ENCODE data around the gene FRYL. TPM values are rescaled to one million over a fixed set of nuclear protein-coding genes. Genes with fewer than 3 reads are reported as not detected.
A peak's percentile ranks its signal among the peaks of the same experiment; 100 is the strongest.

Gene FRYL
- total RNA-seq, 1 experiment from 2014 or later: 47.7 TPM

DNA sequence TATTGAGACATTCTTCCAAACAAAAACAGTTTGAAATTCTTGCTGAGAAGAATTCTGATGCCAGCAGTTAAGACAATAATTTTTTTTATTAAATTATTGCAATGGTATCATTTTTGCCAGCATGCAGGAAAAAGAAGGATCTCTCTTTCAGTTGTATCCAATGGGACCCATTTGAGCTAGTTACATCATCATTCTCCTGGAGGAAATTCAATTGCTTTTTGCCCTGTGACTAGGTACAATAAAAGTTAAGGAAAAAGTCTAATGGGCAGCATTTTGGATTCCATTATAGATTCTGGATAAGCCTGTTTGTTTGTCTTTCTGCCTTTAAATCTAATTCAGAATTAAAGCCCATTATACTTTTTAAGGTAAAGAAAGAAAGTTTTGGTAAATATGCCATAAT is 10.5 kb upstream of the FRYL start:
- intact Hi-C loops (cut with micrococcal nuclease): no loop called here
- Histone ChIP-seq H3K4me2 (ENCODE audit: low read length) (no peak overlapping the region), H3K9me3 (ENCODE audit: control insufficient read depth in 1 of 2, insufficient read depth in 1 of 2, low read depth in 1 of 2, low read length in 2 of 2) (no peaks in the 10 kb centered on the region), H3K9ac (ENCODE audit: low read length) (no peak overlapping the region), H3K36me3 (ENCODE audit: control insufficient read depth in 1 of 2, insufficient read depth in 2 of 2, low read length in 2 of 2) (no peaks in the 10 kb centered on the region), H3K4me1 (ENCODE audit: control insufficient read depth in 1 of 2, insufficient read depth in 2 of 2, low read length in 2 of 2) (no peaks in the 10 kb centered on the region), H3K27ac (ENCODE audit: low read depth, low read length) (no peak overlapping the region), H3K79me2 (ENCODE audit: insufficient read depth, low read length) (no peaks in the 10 kb centered on the region), H3K9me2 (ENCODE audit: insufficient read depth) (no peaks in the 10 kb centered on the region), H4K20me1 (ENCODE audit: insufficient read depth) (no peaks in the 10 kb centered on the region), H2AFZ (ENCODE audit: low read depth, low read length, poor library complexity, severe bottlenecking) (peak overlapping the region; percentile 2), H3K4me3 (replicated peaks in 1 of 2; ENCODE audit: low read depth in 1 of 2, low read length in 2 of 2) (no peak overlapping the region), H3K27me3 (ENCODE audit: insufficient read depth, low read length) (no peaks in the 10 kb centered on the region)
- no TSS peak for BruUV-seq (replicated peaks)
- POLR2A ChIA-PET: no interaction called here
- no peak for TF ChIP-seq ELF1 (IDR thresholded peaks at IDR 0.05; ENCODE audit: borderline replicate concordance, low read depth)
- TF ChIP-seq SRF (IDR thresholded peaks at IDR 0.05; ENCODE audit: low read depth): no peak
- TF ChIP-seq, protein P1, sequence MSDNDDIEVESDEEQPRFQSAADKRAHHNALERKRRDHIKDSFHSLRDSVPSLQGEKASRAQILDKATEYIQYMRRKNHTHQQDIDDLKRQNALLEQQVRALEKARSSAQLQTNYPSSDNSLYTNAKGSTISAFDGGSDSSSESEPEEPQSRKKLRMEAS (IDR thresholded peaks at IDR 0.05): no peak
- no peak for TF ChIP-seq JUND (IDR thresholded peaks at IDR 0.05)
- TF ChIP-seq POLR2AphosphoS5 (IDR thresholded peaks at IDR 0.05; ENCODE audit: low read depth, low read length): no peak
- no peak for TF ChIP-seq EZH2phosphoT487 (IDR thresholded peaks at IDR 0.05; ENCODE audit: borderline replicate concordance)
- no peak for TF ChIP-seq CEBPB (IDR thresholded peaks at IDR 0.05; ENCODE audit: low read depth)
- TF ChIP-seq POLR2A (IDR thresholded peaks at IDR 0.05; ENCODE audit: borderline replicate concordance, extremely low read depth, insufficient read depth, insufficient read length): no peak
- no peak for TF ChIP-seq ZNF274 (IDR thresholded peaks at IDR 0.05; ENCODE audit: low read depth, low read length)
- TF ChIP-seq RAD21 (IDR thresholded peaks at IDR 0.05; ENCODE audit: low read depth): no peak
- TF ChIP-seq, protein P2, sequence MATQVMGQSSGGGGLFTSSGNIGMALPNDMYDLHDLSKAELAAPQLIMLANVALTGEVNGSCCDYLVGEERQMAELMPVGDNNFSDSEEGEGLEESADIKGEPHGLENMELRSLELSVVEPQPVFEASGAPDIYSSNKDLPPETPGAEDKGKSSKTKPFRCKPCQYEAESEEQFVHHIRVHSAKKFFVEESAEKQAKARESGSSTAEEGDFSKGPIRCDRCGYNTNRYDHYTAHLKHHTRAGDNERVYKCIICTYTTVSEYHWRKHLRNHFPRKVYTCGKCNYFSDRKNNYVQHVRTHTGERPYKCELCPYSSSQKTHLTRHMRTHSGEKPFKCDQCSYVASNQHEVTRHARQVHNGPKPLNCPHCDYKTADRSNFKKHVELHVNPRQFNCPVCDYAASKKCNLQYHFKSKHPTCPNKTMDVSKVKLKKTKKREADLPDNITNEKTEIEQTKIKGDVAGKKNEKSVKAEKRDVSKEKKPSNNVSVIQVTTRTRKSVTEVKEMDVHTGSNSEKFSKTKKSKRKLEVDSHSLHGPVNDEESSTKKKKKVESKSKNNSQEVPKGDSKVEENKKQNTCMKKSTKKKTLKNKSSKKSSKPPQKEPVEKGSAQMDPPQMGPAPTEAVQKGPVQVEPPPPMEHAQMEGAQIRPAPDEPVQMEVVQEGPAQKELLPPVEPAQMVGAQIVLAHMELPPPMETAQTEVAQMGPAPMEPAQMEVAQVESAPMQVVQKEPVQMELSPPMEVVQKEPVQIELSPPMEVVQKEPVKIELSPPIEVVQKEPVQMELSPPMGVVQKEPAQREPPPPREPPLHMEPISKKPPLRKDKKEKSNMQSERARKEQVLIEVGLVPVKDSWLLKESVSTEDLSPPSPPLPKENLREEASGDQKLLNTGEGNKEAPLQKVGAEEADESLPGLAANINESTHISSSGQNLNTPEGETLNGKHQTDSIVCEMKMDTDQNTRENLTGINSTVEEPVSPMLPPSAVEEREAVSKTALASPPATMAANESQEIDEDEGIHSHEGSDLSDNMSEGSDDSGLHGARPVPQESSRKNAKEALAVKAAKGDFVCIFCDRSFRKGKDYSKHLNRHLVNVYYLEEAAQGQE (IDR thresholded peaks at IDR 0.05; ENCODE audit: low read depth): no peak
- no peak for TF ChIP-seq SIN3A (IDR thresholded peaks at IDR 0.05; ENCODE audit: low read depth)
- no peak for TF ChIP-seq ZBTB33 (IDR thresholded peaks at IDR 0.05; ENCODE audit: extremely low read depth, insufficient replicate concordance, low read length)
- ATAC-seq: no peak
- DNase-seq (ENCODE audit: low read depth, low spot score): no peak
- RAD21 ChIA-PET (ENCODE audit: low non-redundant PET in 1 of 2, low total read pairs in 2 of 2, uncharacterized antibody in 2 of 2, unreplicated experiment in 2 of 2): no interaction called here
- CTCF ChIA-PET: interaction anchor here (0.9 kb wide), 1 partner anchor 12 kb away, joined by 3 read pairs; no protein-coding TSS in a partner anchor

Measured in HCT116 (cell line).